HG03520 (cell line): ENCODE data around the gene RBM28.

ENCODE experiments used
- ATAC-seq: cut with Tn5 transposase; IDR thresholded peaks from one replicate; pipeline ENCODE4 v1.9.1; 2021; ENCODE audit warnings: mild to moderate bottlenecking, moderate library complexity; ENCODE audit not compliant: unreplicated experiment

The RBM28 gene

GRCh38 chr7:128351296-128352152, 7.8 kb upstream of the RBM28 start:
- ATAC-seq, result no peak

DNA sequence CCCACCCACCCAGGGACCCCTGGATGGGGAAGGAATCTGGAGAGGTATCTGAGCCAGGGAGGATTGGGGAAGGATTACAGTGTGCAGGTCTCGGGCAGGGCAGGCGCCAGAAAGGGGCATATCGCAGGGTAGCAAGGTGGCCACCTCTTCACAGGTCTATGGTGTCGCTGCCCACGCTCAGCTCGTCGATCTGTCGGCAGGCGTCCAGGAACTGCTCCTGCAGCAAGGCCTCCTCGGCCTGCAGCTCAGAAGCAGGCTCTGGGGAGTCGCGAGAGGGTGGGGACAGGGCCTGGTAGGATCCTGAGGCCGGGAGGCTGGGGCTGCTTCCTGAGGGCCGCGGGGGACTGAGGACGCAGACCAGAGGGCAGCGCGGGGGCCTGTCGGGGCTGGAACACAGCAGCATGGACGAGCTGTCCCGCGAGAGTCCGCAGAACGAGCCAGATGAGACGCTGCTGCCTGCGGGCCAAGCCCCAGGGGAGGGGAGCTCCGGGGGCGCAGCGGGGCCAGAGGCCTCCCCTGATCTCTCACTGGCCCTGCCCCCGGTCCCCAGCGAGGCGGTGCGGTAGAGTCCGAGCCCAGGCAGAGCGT, 7.1 kb upstream of the RBM28 start:
- no peak for ATAC-seq

GRCh38 chr7:128349466-128349825, 5.7 kb upstream of the RBM28 start:
- ATAC-seq, result no peak

DNA sequence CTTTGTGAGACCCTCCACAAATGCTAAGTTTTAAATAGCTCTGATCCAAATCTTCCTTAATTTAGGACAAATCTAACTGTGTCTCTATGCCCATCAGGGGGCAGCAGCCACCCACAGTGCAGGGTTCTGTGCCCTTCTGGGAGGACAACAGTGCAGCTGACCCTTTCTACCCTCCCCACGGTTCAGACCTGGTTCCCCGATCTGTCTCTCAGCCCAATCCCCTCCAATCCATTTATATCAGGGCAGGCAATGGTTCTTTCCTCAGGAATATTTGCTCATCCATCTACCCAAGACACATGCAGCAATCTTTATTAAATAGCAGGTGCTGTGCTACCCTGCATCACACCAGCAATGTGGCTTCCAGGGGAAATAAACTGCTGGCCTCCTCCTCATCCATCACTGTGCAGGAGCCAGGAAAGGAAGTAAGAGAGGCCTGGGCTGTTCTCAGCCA, 4.0 kb upstream of the RBM28 start:
- ATAC-seq, result no peak

DNA sequence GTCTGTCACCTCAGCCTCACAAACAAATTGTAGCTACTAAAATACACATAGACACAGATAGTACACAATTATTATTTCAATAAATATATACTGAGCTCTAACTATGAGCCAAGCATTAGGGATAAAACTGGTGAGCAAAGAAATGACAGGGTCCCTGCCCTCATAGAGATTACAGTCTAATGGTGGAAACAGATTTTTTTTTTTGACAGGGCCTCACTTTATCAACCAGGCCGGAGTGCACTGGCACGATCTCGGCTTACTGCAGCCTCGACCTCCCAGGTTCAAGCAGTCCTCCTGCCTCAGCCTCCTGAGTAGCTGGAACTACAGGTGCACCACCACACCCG, 695 bp upstream of the RBM28 start:
- no peak for ATAC-seq

GRCh38 chr7:128341733-128342132, 2.0 kb downstream of the RBM28 start:
- no peak for ATAC-seq

GRCh38 chr7:128335730-128336129, 8.0 kb downstream of the RBM28 start:
- ATAC-seq, result no peak

GRCh38 chr7:128324368-128324680, 19.4 kb downstream of the RBM28 start:
- ATAC-seq, result no peak

GRCh38 chr7:128323459-128324367, 20.0 kb downstream of the RBM28 start:
- no peak for ATAC-seq

DNA sequence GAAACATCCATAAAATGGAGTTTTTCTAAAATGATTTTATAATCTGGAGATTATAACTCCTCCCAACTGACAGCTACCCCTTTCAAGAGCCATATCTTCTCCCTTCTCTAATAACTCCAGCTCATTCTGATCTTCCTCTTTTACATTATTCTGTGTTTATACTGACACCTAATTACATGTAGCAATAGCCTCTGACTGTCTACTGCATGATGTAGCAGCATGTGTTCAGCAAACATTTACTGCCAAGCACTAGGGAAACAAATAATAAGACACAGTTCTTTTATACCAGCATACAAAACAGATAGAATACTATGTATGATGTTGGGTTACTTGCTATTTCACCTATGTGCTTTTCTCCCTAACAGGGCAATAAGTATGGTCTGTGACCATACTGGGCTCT, 20.7 kb downstream of the RBM28 start:
- no peak for ATAC-seq

- ATAC-seq, result no peak
Observed at GRCh38 chr7:128322040-128322643, 21.6 kb downstream of the RBM28 start.

DNA sequence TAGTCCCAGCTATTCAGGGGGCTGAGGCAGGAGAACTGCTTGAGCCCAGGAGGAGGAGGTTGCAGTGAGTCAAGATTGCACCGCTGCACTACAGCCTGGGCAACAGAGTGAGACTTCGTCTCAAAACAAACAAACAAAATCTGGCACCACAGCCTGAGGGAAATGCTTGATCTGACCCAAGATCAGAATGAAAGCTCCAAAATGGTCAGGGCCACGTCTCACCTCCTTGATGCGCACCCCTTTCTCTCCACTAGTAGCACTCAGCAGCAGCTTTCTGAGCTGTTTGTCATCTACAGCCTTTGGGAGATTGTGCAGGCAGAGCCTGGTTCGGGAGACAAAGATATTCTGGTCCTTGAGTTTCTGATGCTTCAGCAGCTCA, 22.7 kb downstream of the RBM28 start:
- ATAC-seq, result no peak

DNA sequence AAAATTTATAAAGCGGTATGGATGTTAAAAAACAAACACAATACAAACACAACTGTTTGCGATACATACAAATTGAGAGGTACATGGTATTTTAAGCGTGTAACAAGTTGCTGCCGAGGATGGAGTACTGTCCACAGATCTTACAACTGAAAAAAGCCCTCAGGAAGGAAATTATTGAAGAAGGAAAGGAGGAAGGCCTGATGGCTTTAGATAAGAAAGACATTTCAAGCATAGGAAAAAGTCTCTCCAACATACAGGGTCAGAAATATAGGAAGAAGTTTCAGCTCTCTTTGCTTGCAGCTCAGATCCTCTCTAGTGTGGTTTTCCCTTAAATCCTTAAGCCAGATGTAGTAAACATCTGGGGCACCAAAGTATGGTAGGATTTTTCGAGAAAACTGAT, 25.0 kb downstream of the RBM28 start:
- ATAC-seq, result no peak

DNA sequence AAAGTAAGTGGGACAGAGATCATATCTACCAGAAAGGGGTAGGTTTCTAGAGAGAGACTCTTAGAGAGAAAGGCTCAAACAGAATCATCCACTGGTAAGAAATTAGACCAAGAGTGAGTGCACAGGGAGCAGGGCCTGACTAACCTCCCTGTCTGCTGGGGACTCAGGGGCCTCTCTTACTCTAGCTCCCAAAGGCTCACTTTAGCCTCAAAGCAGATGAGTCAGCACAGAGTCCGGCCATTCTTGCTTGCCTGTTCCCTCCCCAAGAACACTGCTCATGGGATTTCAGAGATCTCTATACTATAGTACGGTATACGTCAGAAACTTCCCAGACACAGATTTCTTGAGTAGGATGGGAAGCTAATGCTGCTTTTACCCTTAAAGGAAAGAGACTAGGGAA, 32.7 kb downstream of the RBM28 start:
- no peak for ATAC-seq

- ATAC-seq, result no peak
Observed at GRCh38 chr7:128310499-128310898, 33.2 kb downstream of the RBM28 start.

DNA sequence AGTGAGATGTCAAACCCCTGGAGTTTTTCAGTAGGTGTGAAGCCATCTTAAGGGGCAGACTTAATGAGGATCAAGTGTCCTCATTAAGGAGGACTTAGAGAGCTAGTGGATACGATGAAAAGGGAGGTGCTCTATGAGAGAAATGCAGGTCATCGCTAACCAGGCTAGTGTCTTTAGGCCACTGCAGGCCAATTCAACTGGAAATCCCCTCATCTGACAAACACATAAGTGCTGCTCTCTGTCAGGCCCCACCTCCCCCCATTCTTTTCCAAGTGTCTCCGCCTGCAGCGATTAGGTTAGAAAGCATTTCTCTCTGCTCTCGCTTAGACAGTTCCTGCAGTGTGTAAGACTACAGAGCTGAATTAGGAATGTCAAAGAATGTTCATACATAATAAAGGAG, 33.7 kb downstream of the RBM28 start:
- ATAC-seq, result no peak

- no peak for ATAC-seq
Observed at GRCh38 chr7:128309124-128309523, 34.6 kb downstream of the RBM28 start.

- no peak for ATAC-seq
Observed at GRCh38 chr7:128307061-128307460, 36.6 kb downstream of the RBM28 start.

GRCh38 chr7:128304212-128304611, 39.5 kb downstream of the RBM28 start:
- ATAC-seq, result no peak

GRCh38 chr7:128303643-128304042, 40.1 kb downstream of the RBM28 start:
- ATAC-seq, result no peak

DNA sequence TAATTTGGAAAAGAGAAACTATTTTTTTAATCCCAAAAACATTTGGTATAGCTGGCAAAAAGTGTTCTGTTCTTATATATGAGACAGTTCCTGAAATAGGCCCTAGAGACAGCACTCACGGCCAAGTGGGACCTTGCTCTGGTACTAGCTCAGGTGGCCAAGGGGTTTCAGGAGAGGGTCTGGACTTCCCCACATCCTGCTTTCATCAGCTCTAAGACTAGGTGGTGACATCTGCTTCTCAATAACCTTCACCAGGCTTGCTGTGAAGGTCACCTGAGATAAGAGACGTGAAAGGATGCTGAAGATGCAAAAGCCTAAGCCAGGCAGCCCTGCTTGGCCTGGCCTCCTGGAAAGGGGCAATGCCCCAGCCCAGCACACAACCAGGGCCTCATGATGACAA, 40.6 kb downstream of the RBM28 start:
- ATAC-seq, result no peak

- no peak for ATAC-seq
Observed at GRCh38 chr7:128302139-128302538, 41.6 kb downstream of the RBM28 start.
